ENCODE measurements around the gene TRPM5. TPM values are rescaled to one million over a fixed set of nuclear protein-coding genes. Genes with fewer than 3 reads are reported as not detected.

TRPM5 gene
- total RNA-seq, 1 experiment from 2014 or later, result not detected

GRCh38 chr11:2441171-2441570 lies 3.1 kb downstream of the TRPM5 start:
- Mint-ChIP-seq H3K36me3 (ENCODE audit: insufficient read depth, unreplicated experiment) (peaks cover 10% of the 10 kb centered on the region), H3K4me3 (ENCODE audit: low read depth, unreplicated experiment) (no peak overlapping the region), H3K27me3 (ENCODE audit: unreplicated experiment) (peaks cover 65% of the 10 kb centered on the region), H3K9me3 (ENCODE audit: low read depth, unreplicated experiment) (no peaks in the 10 kb centered on the region), H3K4me1 (ENCODE audit: low read depth, unreplicated experiment) (peaks cover 16% of the 10 kb centered on the region), H3K27ac (ENCODE audit: unreplicated experiment) (no peak overlapping the region)
- CTCF ChIA-PET, result interaction anchor here (0.5 to 0.7 kb wide), 2 partner anchors 459 to 970 kb away, joined by 3 to 4 read pairs; no protein-coding TSS in a partner anchor
- TF ChIP-seq CTCF (IDR thresholded peaks at IDR 0.05; ENCODE audit: unreplicated experiment), result no peak
- BruUV-seq (replicated peaks), result no TSS peak
- no peak for DNase-seq
- intact Hi-C loops (cut with micrococcal nuclease; ENCODE audit: unreplicated experiment), result loop anchor here (5.0 kb wide), 1 partner anchor 551 kb away; the partner anchor contains the start of gene NAP1L4

- no peak for DNase-seq
- no peak overlapping the region for H3K4me3 Mint-ChIP-seq (ENCODE audit: low read depth, unreplicated experiment)
- H3K27me3 Mint-ChIP-seq (ENCODE audit: unreplicated experiment), result peaks cover 65% of the 10 kb centered on the region
- H3K27ac Mint-ChIP-seq (ENCODE audit: unreplicated experiment), result no peak overlapping the region
- CTCF ChIA-PET, result interaction anchor here (0.7 kb wide), 1 partner anchor 970 kb away, joined by 3 read pairs; no protein-coding TSS in a partner anchor
- intact Hi-C loops (cut with micrococcal nuclease; ENCODE audit: unreplicated experiment), result loop anchor here (5.0 kb wide), 1 partner anchor 552 kb away; the partner anchor contains the start of gene NAP1L4
- no peak for TF ChIP-seq CTCF (IDR thresholded peaks at IDR 0.05; ENCODE audit: unreplicated experiment)
- peaks cover 5% of the 10 kb centered on the region for H3K36me3 Mint-ChIP-seq (ENCODE audit: insufficient read depth, unreplicated experiment)
- H3K9me3 Mint-ChIP-seq (ENCODE audit: low read depth, unreplicated experiment), result no peaks in the 10 kb centered on the region
- peaks cover 16% of the 10 kb centered on the region for H3K4me1 Mint-ChIP-seq (ENCODE audit: low read depth, unreplicated experiment)
- no TSS peak for BruUV-seq (replicated peaks)
Observed at GRCh38 chr11:2440646-2441045, 3.7 kb downstream of the TRPM5 start.

- peaks cover 16% of the 10 kb centered on the region for H3K4me1 Mint-ChIP-seq (ENCODE audit: low read depth, unreplicated experiment)
- intact Hi-C loops (cut with micrococcal nuclease; ENCODE audit: unreplicated experiment), result loop anchor here (5.0 to 10.0 kb wide), 2 partner anchors 445 to 552 kb away; partner anchors contain the start of genes CDKN1C and NAP1L4
- no peak overlapping the region for H3K27ac Mint-ChIP-seq (ENCODE audit: unreplicated experiment)
- peaks cover 65% of the 10 kb centered on the region for H3K27me3 Mint-ChIP-seq (ENCODE audit: unreplicated experiment)
- no peak overlapping the region for H3K4me3 Mint-ChIP-seq (ENCODE audit: low read depth, unreplicated experiment)
- BruUV-seq (replicated peaks), result no TSS peak
- no peaks in the 10 kb centered on the region for H3K9me3 Mint-ChIP-seq (ENCODE audit: low read depth, unreplicated experiment)
- CTCF ChIA-PET, result no interaction called here
- TF ChIP-seq CTCF (IDR thresholded peaks at IDR 0.05; ENCODE audit: unreplicated experiment), result no peak
- no peaks in the 10 kb centered on the region for H3K36me3 Mint-ChIP-seq (ENCODE audit: insufficient read depth, unreplicated experiment)
- no peak for DNase-seq
Observed at GRCh38 chr11:2439820-2440219, 4.5 kb downstream of the TRPM5 start.

GRCh38 chr11:2437516-2437915 lies 6.8 kb downstream of the TRPM5 start:
- Mint-ChIP-seq H3K9me3 (ENCODE audit: low read depth, unreplicated experiment) (no peaks in the 10 kb centered on the region), H3K27ac (ENCODE audit: unreplicated experiment) (no peak overlapping the region), H3K4me3 (ENCODE audit: low read depth, unreplicated experiment) (no peak overlapping the region), H3K4me1 (ENCODE audit: low read depth, unreplicated experiment) (peaks cover 4% of the 10 kb centered on the region), H3K27me3 (ENCODE audit: unreplicated experiment) (peaks cover 50% of the 10 kb centered on the region), H3K36me3 (ENCODE audit: insufficient read depth, unreplicated experiment) (no peaks in the 10 kb centered on the region)
- no TSS peak for BruUV-seq (replicated peaks)
- no peak for DNase-seq
- TF ChIP-seq CTCF (IDR thresholded peaks at IDR 0.05; ENCODE audit: unreplicated experiment), result no peak
- CTCF ChIA-PET, result no interaction called here
- intact Hi-C loops (cut with micrococcal nuclease; ENCODE audit: unreplicated experiment), result loop anchor here (10.0 kb wide), 1 partner anchor 447 kb away; the partner anchor contains the start of gene CDKN1C

All from Calu3 (cell line).